ENCODE measurements around the gene CCDC14. TPM values are rescaled to one million over a fixed set of nuclear protein-coding genes. Genes with fewer than 3 reads are reported as not detected.

CCDC14 gene
- total RNA-seq, 4 donors from 2014 or later, result 3.9 to 16.7 (median 6.4) TPM

DNA sequence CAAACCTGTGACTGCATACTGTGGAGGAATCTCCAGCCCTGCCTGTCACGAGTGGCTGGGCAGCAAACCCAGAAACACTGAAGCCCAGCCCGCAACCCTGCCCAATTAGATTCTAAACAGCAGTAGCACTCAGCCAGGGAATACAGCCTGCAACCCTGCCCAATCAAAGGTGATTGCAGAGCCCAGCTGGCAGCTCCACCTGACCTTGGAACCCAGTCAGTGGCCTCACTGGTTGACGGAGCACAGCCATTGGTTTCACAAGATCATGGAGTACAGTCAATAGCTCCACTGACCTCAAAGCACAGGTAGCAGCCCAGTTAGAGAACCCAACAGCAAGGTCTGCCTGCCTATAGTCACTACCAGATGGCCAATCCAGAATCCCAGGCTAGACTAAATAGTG, 41.7 kb downstream of the CCDC14 start:
- H3K4me3 ChIP-seq, result no peak overlapping the region
- no peaks in the 10 kb centered on the region for H3K27me3 ChIP-seq
- ATAC-seq (no peak), DNase-seq (no peak)
- intact Hi-C loops (cut with DNase I; ENCODE audit: low total_unique reads), result no loop called here
- H3K36me3 ChIP-seq, result peaks cover 0 to 4% of the 10 kb centered on the region in 2 donors
- in situ Hi-C loops (cut with MboI; ENCODE audit: low sequenced_read_pairs in 4 of 4), result no loop called here
- no peak overlapping the region for H3K27ac ChIP-seq
- TF ChIP-seq POLR2A (IDR thresholded peaks at IDR 0.05), result no peak
- TF ChIP-seq, protein P1, sequence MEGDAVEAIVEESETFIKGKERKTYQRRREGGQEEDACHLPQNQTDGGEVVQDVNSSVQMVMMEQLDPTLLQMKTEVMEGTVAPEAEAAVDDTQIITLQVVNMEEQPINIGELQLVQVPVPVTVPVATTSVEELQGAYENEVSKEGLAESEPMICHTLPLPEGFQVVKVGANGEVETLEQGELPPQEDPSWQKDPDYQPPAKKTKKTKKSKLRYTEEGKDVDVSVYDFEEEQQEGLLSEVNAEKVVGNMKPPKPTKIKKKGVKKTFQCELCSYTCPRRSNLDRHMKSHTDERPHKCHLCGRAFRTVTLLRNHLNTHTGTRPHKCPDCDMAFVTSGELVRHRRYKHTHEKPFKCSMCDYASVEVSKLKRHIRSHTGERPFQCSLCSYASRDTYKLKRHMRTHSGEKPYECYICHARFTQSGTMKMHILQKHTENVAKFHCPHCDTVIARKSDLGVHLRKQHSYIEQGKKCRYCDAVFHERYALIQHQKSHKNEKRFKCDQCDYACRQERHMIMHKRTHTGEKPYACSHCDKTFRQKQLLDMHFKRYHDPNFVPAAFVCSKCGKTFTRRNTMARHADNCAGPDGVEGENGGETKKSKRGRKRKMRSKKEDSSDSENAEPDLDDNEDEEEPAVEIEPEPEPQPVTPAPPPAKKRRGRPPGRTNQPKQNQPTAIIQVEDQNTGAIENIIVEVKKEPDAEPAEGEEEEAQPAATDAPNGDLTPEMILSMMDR (IDR thresholded peaks at IDR 0.05 in 4 of 5, conservative IDR thresholded peaks at IDR 0.05 in 1 of 5), result no peak
- no peaks in the 10 kb centered on the region for H3K4me1 ChIP-seq
- H3K9me3 ChIP-seq, result peaks cover 0 to 2% (median 0%) of the 10 kb centered on the region in 3 donors

DNA sequence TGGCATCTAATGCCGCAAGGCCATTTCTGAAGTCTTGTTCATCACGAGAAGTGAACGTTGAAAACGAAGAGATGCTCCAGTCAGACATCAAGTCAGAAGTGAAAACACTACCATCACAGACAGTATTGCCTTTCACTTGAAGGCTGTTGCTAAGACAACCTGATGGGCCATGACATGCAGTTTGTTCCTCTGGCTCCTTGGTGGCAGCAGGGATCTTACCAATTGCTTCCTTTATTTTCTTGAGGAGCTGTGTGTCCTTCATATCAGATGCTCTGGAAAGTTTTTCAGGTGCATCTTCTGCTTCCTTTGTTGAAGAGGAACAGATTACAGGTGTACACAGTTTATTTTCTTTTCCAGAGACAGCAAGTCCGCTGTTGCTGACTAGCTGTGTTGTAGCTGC, 46.2 kb downstream of the CCDC14 start:
- in situ Hi-C loops (cut with MboI; ENCODE audit: low sequenced_read_pairs in 4 of 4), result no loop called here
- ATAC-seq, result no peak
- intact Hi-C loops (cut with DNase I; ENCODE audit: low total_unique reads), result no loop called here
- peaks cover 0 to 4% of the 10 kb centered on the region in 2 donors for H3K36me3 ChIP-seq
- no peak for DNase-seq
- TF ChIP-seq, protein P1 (IDR thresholded peaks at IDR 0.05 in 4 of 5, conservative IDR thresholded peaks at IDR 0.05 in 1 of 5), result no peak
- no peak for TF ChIP-seq POLR2A (IDR thresholded peaks at IDR 0.05)
- H3K4me1 ChIP-seq, result no peaks in the 10 kb centered on the region
- no peaks in the 10 kb centered on the region for H3K9me3 ChIP-seq
- H3K27me3 ChIP-seq, result no peaks in the 10 kb centered on the region
- no peak overlapping the region for H3K4me3 ChIP-seq
- no peak overlapping the region for H3K27ac ChIP-seq

DNA sequence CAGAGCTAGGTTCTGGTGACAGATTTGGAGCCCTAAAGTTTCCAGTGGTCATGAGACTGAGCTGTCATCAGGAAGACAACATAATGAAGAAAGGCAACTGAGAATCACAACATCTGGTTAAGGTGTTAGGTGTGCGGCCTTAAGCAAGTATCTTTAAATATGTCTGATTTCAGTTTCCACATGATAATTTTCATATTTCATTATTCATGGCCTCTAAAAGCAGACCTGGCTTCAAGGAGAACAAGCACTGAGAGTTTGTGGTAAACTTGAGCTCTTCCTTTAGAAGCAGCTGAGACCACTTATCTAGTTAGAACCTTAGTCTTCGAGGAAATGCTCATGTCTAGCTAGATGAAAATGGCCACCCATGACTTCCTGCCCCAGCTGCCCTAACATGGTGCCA, 51.2 kb downstream of the CCDC14 start:
- intact Hi-C loops (cut with DNase I; ENCODE audit: low total_unique reads), result no loop called here
- H3K4me3 ChIP-seq, result no peak overlapping the region
- DNase-seq (no peak), ATAC-seq (no peak)
- H3K4me1 ChIP-seq, result no peaks in the 10 kb centered on the region
- H3K27me3 ChIP-seq, result no peaks in the 10 kb centered on the region
- H3K36me3 ChIP-seq, result no peaks in the 10 kb centered on the region
- no peaks in the 10 kb centered on the region for H3K9me3 ChIP-seq
- in situ Hi-C loops (cut with MboI; ENCODE audit: low sequenced_read_pairs in 4 of 4), result no loop called here
- H3K27ac ChIP-seq, result no peak overlapping the region
- TF ChIP-seq, protein P1 (IDR thresholded peaks at IDR 0.05 in 4 of 5, conservative IDR thresholded peaks at IDR 0.05 in 1 of 5), result no peak
- no peak for TF ChIP-seq POLR2A (IDR thresholded peaks at IDR 0.05)

DNA sequence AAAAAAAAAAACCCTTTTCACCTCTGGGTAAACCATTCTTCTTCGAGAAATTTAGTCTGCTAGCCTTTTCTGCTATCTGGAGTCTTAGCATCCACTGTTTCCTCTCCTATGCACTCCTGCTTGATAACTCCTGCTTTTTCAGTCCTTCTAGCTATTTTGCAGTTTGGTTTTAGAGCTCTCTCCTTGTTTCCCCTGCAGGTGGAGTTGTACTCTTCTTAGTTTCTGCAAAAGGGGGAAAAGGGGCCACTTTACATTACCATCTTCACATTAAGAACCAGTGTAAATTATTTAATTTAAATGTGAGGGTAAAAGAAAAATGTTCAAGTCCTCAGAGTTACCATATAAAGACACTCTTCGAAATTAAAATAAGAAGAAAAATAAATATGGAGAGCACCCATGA, 53.3 kb downstream of the CCDC14 start:
- in situ Hi-C loops (cut with MboI; ENCODE audit: low sequenced_read_pairs in 4 of 4) (no loop called here), intact Hi-C loops (cut with DNase I; ENCODE audit: low total_unique reads) (no loop called here)
- TF ChIP-seq, protein P1 (IDR thresholded peaks at IDR 0.05 in 4 of 5, conservative IDR thresholded peaks at IDR 0.05 in 1 of 5), result no peak
- TF ChIP-seq POLR2A (IDR thresholded peaks at IDR 0.05), result no peak

DNA sequence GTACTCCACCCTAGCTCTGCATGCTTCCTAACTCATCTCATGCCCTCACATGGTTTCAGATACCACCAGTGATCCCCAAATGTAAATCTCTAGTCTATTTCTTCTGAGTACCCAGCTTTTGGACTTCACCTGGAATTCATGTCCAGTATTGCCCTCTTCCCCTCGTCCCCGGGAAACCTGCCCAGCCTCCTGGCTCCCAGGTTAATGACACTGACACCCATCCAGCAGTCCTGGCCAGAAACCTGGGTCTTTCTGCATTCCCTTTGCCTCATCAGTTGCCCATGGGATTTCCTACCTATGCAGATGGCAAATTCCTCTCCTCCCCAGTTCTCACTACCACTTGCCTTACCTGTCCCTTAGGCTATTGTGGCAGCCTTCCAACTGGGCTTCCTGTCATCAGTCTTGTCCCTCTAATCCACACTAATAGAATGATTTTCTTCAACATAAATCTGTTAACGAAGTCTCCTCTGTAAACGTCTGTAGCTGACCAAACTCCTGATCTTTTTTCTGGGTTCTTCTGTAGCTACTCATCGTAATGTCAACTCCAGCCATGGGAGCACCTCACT, 61.6 kb downstream of the CCDC14 start:
- no peak overlapping the region for H3K27ac ChIP-seq
- DNase-seq (no peak), ATAC-seq (no peak)
- H3K27me3 ChIP-seq, result no peaks in the 10 kb centered on the region
- intact Hi-C loops (cut with DNase I; ENCODE audit: low total_unique reads), result no loop called here
- no peak overlapping the region for H3K4me3 ChIP-seq
- H3K9me3 ChIP-seq, result no peaks in the 10 kb centered on the region
- in situ Hi-C loops (cut with MboI; ENCODE audit: low sequenced_read_pairs in 4 of 4), result no loop called here
- H3K36me3 ChIP-seq, result no peaks in the 10 kb centered on the region
- TF ChIP-seq, protein P1 (IDR thresholded peaks at IDR 0.05 in 4 of 5, conservative IDR thresholded peaks at IDR 0.05 in 1 of 5), result no peak
- no peak for TF ChIP-seq POLR2A (IDR thresholded peaks at IDR 0.05)
- H3K4me1 ChIP-seq, result no peaks in the 10 kb centered on the region

More for the DNA sequence above, 53.3 kb downstream of the CCDC14 start:
- no peaks in the 10 kb centered on the region for H3K9me3 ChIP-seq
- ATAC-seq (no peak), DNase-seq (no peak)
- H3K27me3 ChIP-seq, result no peaks in the 10 kb centered on the region
- no peak overlapping the region for H3K4me3 ChIP-seq
- H3K27ac ChIP-seq, result no peak overlapping the region
- no peaks in the 10 kb centered on the region for H3K4me1 ChIP-seq
- H3K36me3 ChIP-seq, result no peaks in the 10 kb centered on the region

All from gastrocnemius medialis (tissue), 4 donors.